Dendritic cell treated with granulocyte-macrophage colony-stimulating factor and Interleukin-4, amounts not matched to agents 40 ng/mL and 50 ng/mL, for 4 days (primary cell): Measurements from ENCODE around the gene PPP1R12B.
"Not testable (repeated sequence)": the region's sequence is repeated elsewhere in the genome, so short reads cannot be mapped to it uniquely, and the experiment has no call there.

ENCODE experiments used
- H3K27ac Mint-ChIP-seq: one replicate; pipeline ENCODE4 v1.8.0; 2022; ENCODE audit warnings: mild to moderate bottlenecking, mixed read lengths
- H3K27me3 Mint-ChIP-seq: one replicate; pipeline ENCODE4 v1.8.0; 2022; ENCODE audit warnings: mild to moderate bottlenecking, mixed read lengths
- H3K36me3 Mint-ChIP-seq: one replicate; pipeline ENCODE4 v1.8.0; 2022; ENCODE audit warnings: low read depth, mixed read lengths
- H3K4me1 Mint-ChIP-seq: one replicate; pipeline ENCODE4 v1.8.0; 2022; ENCODE audit warnings: low read depth, mixed read lengths
- H3K4me3 Mint-ChIP-seq: one replicate; pipeline ENCODE4 v1.8.0; 2022; ENCODE audit warnings: mild to moderate bottlenecking, moderate library complexity, mixed read lengths
- H3K9me3 Mint-ChIP-seq: one replicate; pipeline ENCODE4 v1.8.0; 2022; ENCODE audit warnings: mixed read lengths
- intact Hi-C: fragments of 100-400 bp; cut with micrococcal nuclease; formaldehyde crosslinking; loops from one replicate; pipeline ENCODE4 v1.15.0; 2022

The PPP1R12B gene

DNA sequence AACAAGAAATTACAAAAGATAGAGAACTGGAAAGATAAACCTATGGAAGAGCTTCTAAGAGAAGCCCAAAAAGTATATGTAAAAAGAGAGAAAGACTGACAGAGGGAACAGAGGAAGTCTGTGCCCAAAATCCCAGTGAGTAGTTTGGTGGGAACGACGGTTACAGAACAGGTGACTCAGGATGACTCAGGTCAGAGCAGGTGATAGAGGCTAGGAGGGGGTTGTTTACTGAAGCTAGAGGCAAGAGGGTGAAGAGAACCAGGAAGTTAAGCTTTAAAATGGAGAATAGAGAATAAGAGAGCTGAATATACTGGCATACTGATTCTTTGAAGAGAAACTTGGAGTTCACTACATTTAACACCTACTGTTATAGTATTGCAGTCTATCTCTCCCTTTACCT, 134.9 kb downstream of the PPP1R12B start:
- Mint-ChIP-seq H3K36me3 (peaks cover 14% of the 10 kb centered on the region), H3K27me3 (peaks cover 84% of the 10 kb centered on the region), H3K4me1 (peaks cover 52% of the 10 kb centered on the region), H3K9me3 (peaks cover 13% of the 10 kb centered on the region)
- intact Hi-C loops = loop anchor here (10.0 kb wide), 1 partner anchor 131 kb away; no protein-coding TSS in a partner anchor
- H3K27ac Mint-ChIP-seq, H3K4me3 Mint-ChIP-seq: not testable (repeated sequence)

DNA sequence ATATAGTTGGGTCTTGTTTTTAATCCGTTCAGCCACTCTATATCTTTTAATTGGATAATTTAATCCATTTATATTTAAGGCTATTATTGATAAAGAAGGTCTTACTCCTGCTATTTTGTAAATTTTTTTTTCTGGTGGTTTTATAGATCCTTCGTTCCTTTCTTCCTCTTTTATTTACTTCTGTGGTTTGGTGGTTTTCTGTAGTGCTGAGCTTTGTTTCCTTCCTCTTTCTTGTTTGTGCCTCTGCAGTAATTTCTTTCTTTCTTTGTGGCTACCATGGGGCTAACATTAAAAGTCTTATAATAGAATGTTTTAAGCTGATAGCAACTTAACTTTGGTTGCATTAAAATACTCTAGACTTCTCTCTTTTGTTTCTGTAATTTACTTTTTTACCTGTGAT, 135.5 kb downstream of the PPP1R12B start:
- not testable (repeated sequence) for H3K27ac Mint-ChIP-seq, H3K4me3 Mint-ChIP-seq
- Mint-ChIP-seq H3K9me3 (peaks cover 13% of the 10 kb centered on the region), H3K27me3 (peaks cover 86% of the 10 kb centered on the region), H3K36me3 (peaks cover 20% of the 10 kb centered on the region), H3K4me1 (peaks cover 57% of the 10 kb centered on the region)
- intact Hi-C loops = loop anchor here (10.0 kb wide), 1 partner anchor 131 kb away; no protein-coding TSS in a partner anchor

DNA sequence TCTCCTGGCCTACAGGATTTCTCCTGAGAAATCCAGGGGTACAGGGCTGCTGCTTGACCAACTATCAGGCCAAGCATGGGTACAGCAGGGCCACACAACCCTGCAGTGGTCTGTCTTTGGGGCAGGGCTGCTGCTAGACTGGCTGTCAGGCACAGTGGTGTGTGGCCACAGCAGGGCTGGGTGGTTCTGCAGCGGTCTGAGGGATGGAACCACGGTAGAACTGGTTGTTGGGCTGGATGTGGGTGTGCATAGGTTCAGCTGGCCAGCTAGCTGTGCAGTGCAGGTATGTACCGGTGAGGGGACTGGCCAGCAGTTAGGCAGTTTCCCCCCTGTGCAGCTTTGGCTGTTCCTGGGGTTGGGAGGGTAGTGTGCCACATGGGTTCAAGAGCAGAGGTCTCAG, 136.3 kb downstream of the PPP1R12B start:
- Mint-ChIP-seq H3K36me3 (peaks cover 28% of the 10 kb centered on the region), H3K9me3 (peaks cover 13% of the 10 kb centered on the region), H3K4me1 (peaks cover 57% of the 10 kb centered on the region), H3K27me3 (peaks cover 86% of the 10 kb centered on the region)
- intact Hi-C loops = loop anchor here (10.0 kb wide), 1 partner anchor 130 kb away; no protein-coding TSS in a partner anchor
- not testable (repeated sequence) for H3K27ac Mint-ChIP-seq, H3K4me3 Mint-ChIP-seq

DNA sequence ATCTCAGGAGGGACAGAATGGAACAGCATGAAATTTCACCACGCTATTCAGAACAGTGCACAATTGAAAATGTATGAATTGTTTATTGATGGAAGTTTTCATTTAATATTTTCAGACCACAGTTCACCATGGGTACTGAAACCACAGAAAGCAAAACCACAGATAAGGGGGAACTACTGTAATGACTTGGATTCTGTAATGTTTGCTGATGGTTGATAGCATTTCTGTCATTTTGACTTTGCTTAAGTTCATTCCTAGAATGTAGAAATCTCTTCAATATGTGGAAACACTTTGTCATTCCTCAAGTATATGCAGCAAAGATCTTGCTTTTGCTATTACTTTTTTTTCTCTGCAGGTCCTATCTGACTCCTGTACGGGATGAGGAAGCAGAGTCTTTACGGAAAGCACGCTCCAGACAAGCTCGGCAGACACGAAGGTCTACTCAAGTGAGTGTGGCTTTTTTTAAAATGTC, 139.7 kb downstream of the PPP1R12B start:
- intact Hi-C loops = loop anchor here (10.0 kb wide), 1 partner anchor 127 kb away; no protein-coding TSS in a partner anchor
- H3K4me3 Mint-ChIP-seq, H3K27ac Mint-ChIP-seq: not testable (repeated sequence)
- Mint-ChIP-seq H3K36me3 (peaks cover 56% of the 10 kb centered on the region), H3K27me3 (peaks cover 90% of the 10 kb centered on the region), H3K4me1 (peaks cover 58% of the 10 kb centered on the region), H3K9me3 (peaks cover 13% of the 10 kb centered on the region)

- intact Hi-C loops = loop anchor here (10.0 kb wide), 1 partner anchor 126 kb away; no protein-coding TSS in a partner anchor
- Mint-ChIP-seq H3K36me3 (peaks cover 59% of the 10 kb centered on the region), H3K9me3 (peaks cover 13% of the 10 kb centered on the region), H3K4me1 (peaks cover 49% of the 10 kb centered on the region), H3K27me3 (peaks cover 89% of the 10 kb centered on the region)
- not testable (repeated sequence) for H3K4me3 Mint-ChIP-seq, H3K27ac Mint-ChIP-seq
These were observed 140.6 kb downstream of the PPP1R12B start for GRCh38 chr1:202489101-202489500.

- H3K27ac Mint-ChIP-seq, H3K9me3 Mint-ChIP-seq, intact Hi-C loops, H3K4me3 Mint-ChIP-seq: not testable (repeated sequence)
- H3K36me3 Mint-ChIP-seq = peaks cover 71% of the 10 kb centered on the region
- H3K4me1 Mint-ChIP-seq = peaks cover 31% of the 10 kb centered on the region
- H3K27me3 Mint-ChIP-seq = peaks cover 94% of the 10 kb centered on the region
These were observed 144.6 kb downstream of the PPP1R12B start for GRCh38 chr1:202493112-202493511.

DNA sequence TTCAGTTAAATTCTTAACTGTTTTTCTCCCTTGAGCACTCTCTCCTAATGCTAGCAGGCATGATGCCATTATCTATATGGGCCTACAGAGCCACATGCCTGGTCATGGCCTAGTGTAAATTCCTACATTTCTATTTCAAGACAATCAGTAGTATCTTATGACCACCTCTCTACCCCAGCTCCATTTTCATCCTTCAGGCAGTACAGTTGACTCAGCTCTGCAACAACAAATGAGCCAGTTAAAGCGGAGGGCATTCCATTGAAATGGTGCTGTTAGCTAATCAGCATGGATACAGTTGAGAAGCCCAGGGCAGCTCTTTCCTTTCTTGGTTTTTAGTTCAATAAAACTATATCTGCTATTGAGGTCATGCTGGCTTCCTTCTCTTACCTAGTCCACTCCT, 150.0 kb downstream of the PPP1R12B start:
- peaks cover 54% of the 10 kb centered on the region for H3K36me3 Mint-ChIP-seq
- H3K4me3 Mint-ChIP-seq = no peak overlapping the region
- no peak overlapping the region for H3K27ac Mint-ChIP-seq
- intact Hi-C loops = no loop called here
- no peaks in the 10 kb centered on the region for H3K4me1 Mint-ChIP-seq
- H3K9me3 Mint-ChIP-seq = no peaks in the 10 kb centered on the region
- H3K27me3 Mint-ChIP-seq = peaks cover 85% of the 10 kb centered on the region

GRCh38 chr1:202499997-202500396, 151.5 kb downstream of the PPP1R12B start:
- Mint-ChIP-seq H3K36me3 (peaks cover 56% of the 10 kb centered on the region), H3K27me3 (peaks cover 81% of the 10 kb centered on the region)
- H3K4me1 Mint-ChIP-seq, H3K4me3 Mint-ChIP-seq, H3K27ac Mint-ChIP-seq, intact Hi-C loops, H3K9me3 Mint-ChIP-seq: not testable (repeated sequence)

DNA sequence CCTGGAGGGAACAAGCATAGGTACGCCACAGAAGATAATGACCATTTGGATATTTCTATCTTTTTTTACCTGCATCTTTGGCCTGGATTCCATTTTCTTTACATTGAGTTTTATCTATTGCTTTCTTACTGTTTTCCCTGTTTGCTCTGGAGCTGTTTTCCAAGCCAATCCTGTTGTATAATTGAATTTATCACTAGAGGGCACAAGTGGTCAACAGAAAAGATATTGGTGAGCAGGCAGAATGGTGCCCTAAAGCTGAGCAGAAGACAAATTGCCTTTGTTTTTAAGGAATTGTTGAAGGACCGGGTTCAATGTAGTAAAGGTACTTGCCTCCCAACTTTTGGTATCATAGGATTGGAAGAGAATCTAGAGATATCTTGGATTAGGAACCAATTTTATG, 152.8 kb downstream of the PPP1R12B start:
- no peaks in the 10 kb centered on the region for H3K9me3 Mint-ChIP-seq

GRCh38 chr1:202505356-202505755, 156.9 kb downstream of the PPP1R12B start:
- H3K4me1 Mint-ChIP-seq = no peaks in the 10 kb centered on the region
- H3K9me3 Mint-ChIP-seq = no peaks in the 10 kb centered on the region
- no peak overlapping the region for H3K4me3 Mint-ChIP-seq
- H3K36me3 Mint-ChIP-seq = peaks cover 35% of the 10 kb centered on the region
- intact Hi-C loops = no loop called here
- H3K27ac Mint-ChIP-seq = no peak overlapping the region
- H3K27me3 Mint-ChIP-seq = peaks cover 54% of the 10 kb centered on the region

More for the DNA sequence above, 152.8 kb downstream of the PPP1R12B start:
- H3K27me3 Mint-ChIP-seq = peaks cover 78% of the 10 kb centered on the region
- H3K4me3 Mint-ChIP-seq = no peak overlapping the region
- no peaks in the 10 kb centered on the region for H3K4me1 Mint-ChIP-seq
- peaks cover 53% of the 10 kb centered on the region for H3K36me3 Mint-ChIP-seq
- no peak overlapping the region for H3K27ac Mint-ChIP-seq
- intact Hi-C loops = loop anchor here (1.0 kb wide), 1 partner anchor 70 kb away; no protein-coding TSS in a partner anchor

- H3K4me1 Mint-ChIP-seq, H3K4me3 Mint-ChIP-seq, H3K27ac Mint-ChIP-seq, H3K9me3 Mint-ChIP-seq, intact Hi-C loops: not testable (repeated sequence)
- H3K27me3 Mint-ChIP-seq = peaks cover 52% of the 10 kb centered on the region
- H3K36me3 Mint-ChIP-seq = peaks cover 33% of the 10 kb centered on the region
These were observed 157.5 kb downstream of the PPP1R12B start for GRCh38 chr1:202505880-202506575.

GRCh38 chr1:202508863-202509262, 160.4 kb downstream of the PPP1R12B start:
- intact Hi-C loops, H3K4me1 Mint-ChIP-seq, H3K4me3 Mint-ChIP-seq, H3K27ac Mint-ChIP-seq, H3K9me3 Mint-ChIP-seq: not testable (repeated sequence)
- Mint-ChIP-seq H3K36me3 (peaks cover 23% of the 10 kb centered on the region), H3K27me3 (peaks cover 43% of the 10 kb centered on the region)

- H3K9me3 Mint-ChIP-seq, H3K36me3 Mint-ChIP-seq, intact Hi-C loops, H3K27ac Mint-ChIP-seq, H3K4me3 Mint-ChIP-seq: not testable (repeated sequence)
- Mint-ChIP-seq H3K27me3 (peaks cover 41% of the 10 kb centered on the region), H3K4me1 (peaks cover 32% of the 10 kb centered on the region)
These were observed 165.4 kb downstream of the PPP1R12B start for GRCh38 chr1:202513875-202514274.

DNA sequence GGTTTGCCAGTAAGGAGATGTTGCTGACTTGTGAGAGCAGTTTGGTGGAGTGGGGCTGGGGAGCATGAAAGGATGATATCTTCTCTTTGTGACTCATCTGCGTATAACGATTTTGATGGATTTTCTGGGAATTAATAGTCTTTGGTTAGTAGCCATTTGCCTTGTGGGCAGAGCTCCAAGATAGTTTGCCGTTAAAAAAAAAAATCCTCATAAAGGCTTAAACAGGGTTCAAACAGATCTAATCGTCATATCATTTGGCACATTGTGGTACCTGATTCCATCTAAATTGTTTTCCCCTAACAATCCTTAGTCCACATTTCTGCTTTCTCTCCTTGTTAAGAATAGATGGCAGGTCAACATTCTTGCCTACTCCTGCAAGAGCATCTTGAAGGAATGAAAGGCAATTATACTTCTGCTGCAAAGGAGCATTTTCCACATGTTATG, 168.0 kb downstream of the PPP1R12B start:
- Mint-ChIP-seq H3K27me3 (peaks cover 45% of the 10 kb centered on the region), H3K27ac (no peak overlapping the region), H3K36me3 (peaks cover 13% of the 10 kb centered on the region), H3K9me3 (no peaks in the 10 kb centered on the region), H3K4me1 (peaks cover 32% of the 10 kb centered on the region), H3K4me3 (no peak overlapping the region)
- intact Hi-C loops = no loop called here
